HG03558 (cell line): ENCODE data around the gene DTNB.

ENCODE experiments used
- ATAC-seq: cut with Tn5 transposase; IDR thresholded peaks from one replicate; pipeline ENCODE4 v1.9.1; 2021; ENCODE audit warnings: moderate number of reproducible peaks; ENCODE audit not compliant: unreplicated experiment; ENCODE audit errors: extremely low read depth

The DTNB gene

DNA sequence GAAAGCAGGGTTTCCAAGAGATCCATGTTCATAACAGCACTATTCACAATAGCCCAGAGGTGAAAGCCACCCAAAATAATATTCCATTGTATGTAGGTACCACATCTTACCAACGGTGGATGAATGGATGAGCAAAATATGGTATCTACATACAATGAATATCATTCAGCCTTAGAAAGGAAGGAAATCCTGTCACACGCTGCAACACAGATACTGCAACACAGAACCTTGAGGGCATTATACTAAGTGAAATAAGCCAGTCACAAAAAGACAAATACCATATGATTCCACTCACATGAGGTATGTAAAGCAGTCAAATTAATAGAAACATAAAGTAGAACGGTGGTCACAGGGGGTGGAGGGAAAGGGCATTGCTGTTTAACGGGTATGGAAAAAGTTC lies 155.7 kb downstream of the DTNB start:
- no peak for ATAC-seq

- no peak for ATAC-seq
These were observed 159.2 kb downstream of the DTNB start for GRCh38 chr2:25514043-25514637.

DNA sequence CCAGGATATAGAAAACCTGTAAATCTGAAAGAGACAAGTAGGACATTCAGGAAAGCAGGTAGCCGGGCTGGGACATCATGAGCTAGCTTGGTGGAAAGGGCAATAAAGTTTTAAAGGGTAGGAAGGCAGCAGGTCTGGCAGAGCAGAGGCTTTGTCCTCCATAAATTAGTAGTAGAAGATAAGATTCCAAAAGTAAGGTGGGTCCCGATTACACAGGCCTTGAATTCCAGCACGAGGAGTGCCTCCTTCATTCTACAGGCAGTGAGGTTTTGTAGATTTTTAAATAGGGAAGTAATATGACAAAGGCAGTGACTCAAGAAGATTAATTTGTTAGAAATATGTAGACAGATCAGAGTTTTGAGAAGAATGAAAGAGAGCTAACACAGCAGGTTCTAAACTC lies 160.7 kb downstream of the DTNB start:
- ATAC-seq, result no peak

DNA sequence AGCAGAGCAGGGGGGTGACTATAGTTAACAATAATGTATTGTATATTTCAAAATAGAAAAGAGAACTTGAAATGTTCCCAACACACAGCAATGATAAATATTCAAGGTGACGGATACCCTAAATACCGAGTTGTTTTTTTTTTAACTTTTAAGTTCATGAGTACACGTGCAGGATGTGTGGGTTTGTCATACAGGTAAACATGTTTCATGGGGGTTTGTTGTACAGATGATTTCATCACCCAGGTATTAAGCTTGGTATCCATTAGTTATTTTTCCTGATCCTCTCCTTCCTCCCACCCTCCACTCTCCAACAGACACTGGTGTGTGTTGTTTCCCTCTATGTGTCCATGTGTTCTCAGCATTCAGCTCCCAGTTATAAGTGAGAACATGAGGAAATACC lies 167.2 kb downstream of the DTNB start:
- no peak for ATAC-seq

- no peak for ATAC-seq
These were observed 167.8 kb downstream of the DTNB start for GRCh38 chr2:25505622-25506021.

DNA sequence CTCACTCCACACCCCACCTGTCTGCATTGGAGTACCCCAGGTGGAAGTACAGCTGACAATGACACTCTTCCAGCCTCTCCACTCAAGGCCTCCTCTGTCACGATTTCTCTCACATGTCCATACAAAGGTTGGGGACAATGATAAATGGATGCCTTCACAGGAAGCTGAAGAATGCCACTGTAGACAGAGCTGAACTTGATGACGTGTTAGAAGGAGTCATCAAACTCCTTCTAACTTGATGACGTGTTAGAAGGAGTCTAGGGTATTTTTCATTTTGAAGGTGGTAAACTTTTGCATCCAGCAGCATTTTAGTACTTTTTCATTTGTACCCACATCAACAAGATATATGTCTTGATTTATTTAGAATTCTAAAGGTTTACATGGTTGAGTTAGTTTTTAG lies 168.2 kb downstream of the DTNB start:
- ATAC-seq, result no peak

- no peak for ATAC-seq
These were observed 169.1 kb downstream of the DTNB start for GRCh38 chr2:25504266-25504665.

- ATAC-seq, result no peak
These were observed 174.2 kb downstream of the DTNB start for GRCh38 chr2:25499157-25499556.

DNA sequence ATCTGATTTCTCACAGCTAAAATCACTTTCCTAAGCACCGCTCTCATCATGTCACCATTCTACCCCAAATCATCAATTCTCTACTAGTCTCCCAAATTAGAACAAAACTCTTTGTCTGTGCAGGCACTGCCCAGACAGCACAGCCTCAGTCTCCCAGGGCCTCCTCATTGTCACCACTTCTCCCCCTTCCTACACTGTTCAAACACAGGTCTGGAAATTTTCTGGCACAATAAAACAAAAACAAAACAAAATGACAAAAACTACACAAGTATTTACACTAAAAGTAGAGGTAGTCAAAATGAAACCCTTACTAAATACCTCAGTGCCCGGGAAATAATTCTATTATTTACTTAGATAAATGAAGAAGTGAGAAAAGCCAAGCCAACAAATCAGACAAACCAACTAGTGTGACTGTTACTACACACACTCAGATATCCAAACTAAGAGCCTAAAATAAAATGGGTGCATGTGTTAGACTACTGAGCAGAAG lies 175.4 kb downstream of the DTNB start:
- ATAC-seq, result no peak

GRCh38 chr2:25497229-25497917 lies 176.0 kb downstream of the DTNB start:
- ATAC-seq, result no peak

DNA sequence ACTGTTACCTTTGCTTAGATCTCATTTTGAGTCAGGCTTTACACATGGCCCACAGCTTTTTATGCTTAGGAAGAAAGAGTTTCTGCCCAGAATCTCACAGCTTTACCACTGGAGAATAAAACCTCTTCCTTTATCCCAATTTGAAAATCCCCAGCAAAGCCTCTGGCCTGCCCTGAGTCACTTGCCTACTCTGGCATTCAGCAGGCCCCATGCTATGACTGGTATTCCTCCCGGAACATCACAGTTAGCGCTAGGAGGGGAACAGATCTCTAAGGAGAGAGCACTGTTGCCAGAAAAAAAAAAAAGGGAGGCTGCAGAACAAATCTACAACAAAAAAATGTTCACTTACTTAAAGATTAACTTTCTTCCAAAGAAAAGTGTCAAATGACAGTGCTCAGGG lies 178.8 kb downstream of the DTNB start:
- no peak for ATAC-seq

- no peak for ATAC-seq
These were observed 180.2 kb downstream of the DTNB start for GRCh38 chr2:25493207-25493606.

- ATAC-seq, result no peak
These were observed 180.7 kb downstream of the DTNB start for GRCh38 chr2:25492726-25493125.

GRCh38 chr2:25491966-25492532 lies 181.3 kb downstream of the DTNB start:
- no peak for ATAC-seq

DNA sequence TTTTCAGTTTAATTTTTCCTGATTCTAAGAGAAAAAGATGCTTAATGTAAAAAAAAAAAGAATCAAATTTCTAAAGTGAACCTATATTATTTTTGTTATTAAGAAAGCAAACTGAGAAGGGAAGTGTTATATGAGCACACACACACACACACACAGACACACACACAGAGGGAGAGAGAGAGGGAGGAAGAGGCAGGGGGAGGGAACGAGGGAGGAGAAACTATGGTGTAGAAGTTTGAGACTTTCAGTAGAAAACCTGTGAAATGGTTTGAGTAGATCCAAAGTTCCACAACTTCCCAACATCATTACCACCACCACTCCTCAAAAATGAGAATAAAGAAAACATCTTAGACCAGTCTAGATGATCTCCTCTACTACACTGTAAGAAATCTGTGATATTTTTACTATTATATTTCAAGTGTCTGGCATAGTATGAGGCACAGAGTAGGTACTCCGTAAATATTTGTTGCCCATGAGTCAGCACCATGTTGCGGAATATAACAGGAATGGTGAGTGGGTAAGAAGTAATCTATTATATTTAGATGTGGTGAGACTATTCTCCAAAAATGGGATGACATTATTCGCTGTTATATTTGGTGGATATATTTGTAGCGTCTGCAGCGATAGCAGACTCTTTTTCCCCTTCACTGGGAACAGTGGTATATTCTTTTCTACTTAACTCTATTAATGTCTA lies 182.2 kb downstream of the DTNB start:
- ATAC-seq, result no peak

- ATAC-seq, result no peak
These were observed 183.2 kb downstream of the DTNB start for GRCh38 chr2:25490217-25490616.

DNA sequence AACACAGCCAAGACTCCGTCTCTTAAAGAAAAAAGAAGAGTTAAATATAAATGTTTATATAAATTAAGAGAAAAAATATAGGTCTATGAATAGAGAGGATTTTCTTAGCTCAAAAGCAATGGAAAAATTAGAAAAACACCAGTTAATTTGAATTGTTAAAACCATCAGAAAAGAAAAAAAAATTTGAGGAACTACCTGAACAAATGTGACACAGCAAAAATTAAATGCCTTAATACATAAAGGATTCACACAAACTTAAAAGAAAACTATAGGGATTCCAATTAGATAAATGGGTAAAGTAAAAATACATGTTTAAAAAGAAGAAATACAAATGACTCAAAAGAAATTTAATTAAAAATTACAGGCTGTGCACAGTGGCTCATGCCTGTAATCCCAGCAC lies 183.7 kb downstream of the DTNB start:
- ATAC-seq, result no peak

- peak; percentile 59 for ATAC-seq
These were observed 189.6 kb downstream of the DTNB start for GRCh38 chr2:25483607-25484266.

DNA sequence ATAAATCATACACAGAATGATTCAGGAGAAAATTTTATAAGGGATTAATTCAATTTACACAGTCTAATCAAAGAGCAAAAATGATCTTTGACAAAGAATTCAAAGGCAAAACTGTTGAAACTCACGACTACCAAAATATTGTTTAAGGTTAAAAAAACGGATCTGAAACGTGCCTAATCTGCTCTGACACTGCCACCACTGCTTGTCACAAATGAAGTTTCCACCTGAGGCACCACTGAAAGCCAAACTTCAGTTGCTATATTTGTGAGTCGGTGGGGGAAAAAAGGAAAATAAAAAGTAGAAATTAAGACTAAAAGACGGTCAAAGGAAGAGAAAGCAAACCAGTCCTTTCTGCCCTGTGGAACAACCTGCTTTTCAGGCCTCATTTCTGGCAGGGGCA lies 191.0 kb downstream of the DTNB start:
- no peak for ATAC-seq

DNA sequence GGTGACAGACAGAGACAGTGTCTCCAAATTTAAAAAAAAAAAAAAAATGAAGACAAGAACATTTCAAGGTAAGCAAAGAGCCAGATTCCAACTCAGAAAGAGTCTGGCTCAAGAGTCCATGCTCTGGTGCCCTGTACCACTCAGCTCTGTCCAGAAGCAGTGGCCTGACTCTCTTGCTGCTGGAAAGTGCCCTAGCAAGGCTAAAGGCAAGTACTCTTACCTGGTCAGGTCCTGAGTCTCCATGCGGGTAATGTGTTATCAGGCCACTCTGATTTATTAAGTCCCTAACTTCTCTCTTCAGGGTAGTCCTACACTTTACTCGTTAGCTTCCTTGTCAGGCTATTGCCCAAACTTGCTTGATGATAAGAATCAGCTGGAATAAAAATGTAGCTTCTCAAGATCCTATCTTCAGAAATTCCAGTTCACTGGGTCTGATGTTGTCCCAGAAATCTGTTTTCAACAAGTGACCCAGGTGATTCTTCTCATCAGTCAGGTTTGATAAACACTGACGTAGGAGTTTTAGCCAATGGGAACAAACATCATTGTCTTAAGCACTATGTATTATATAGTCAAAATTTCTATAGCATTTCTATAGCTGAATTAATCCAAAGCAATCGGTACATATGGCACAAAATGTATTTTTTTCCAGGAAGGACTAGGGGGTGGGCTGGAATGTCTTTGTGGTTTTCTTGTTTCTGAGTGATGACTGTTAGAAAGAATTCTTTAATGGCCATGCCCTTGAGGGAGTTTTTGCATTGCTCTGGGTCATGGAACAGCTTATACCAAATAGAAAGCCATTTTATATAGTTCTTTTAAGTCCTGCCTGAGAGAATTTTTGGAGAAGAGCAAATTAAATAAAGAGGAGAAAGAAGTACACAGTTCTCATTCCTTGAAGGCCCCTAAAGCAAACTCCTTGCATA lies 191.7 kb downstream of the DTNB start:
- ATAC-seq, result no peak
